Smooth muscle cell (in vitro differentiated cells): ENCODE data around the gene CCDC88B. TPM values are rescaled to one million over a fixed set of nuclear protein-coding genes. Genes with fewer than 3 reads are reported as not detected.

ENCODE experiments used
- DNase-seq: peaks from one replicate; lab custom pipeline; 2025; ENCODE audit not compliant: unreplicated experiment; lab: John Stamatoyannopoulos, UW
- H2AFZ ChIP-seq: fragments of 200-600 bp; sonication (generic); 2 replicates; pipeline ENCODE4 v1.6.0; 2016; ENCODE audit warnings: antibody characterized with exemption, low read depth, mild to moderate bottlenecking
- H3F3A ChIP-seq: fragments of 200-600 bp; sonication (generic); 2 replicates; pipeline ENCODE4 v1.6.0; 2017; ENCODE audit warnings: antibody characterized with exemption, low read depth
- H3K27ac ChIP-seq: fragments of 200-600 bp; sonication (generic); 2 replicates; pipeline ENCODE4 v1.5.1; 2016; ENCODE audit warnings: low read depth, mild to moderate bottlenecking
- H3K27me3 ChIP-seq: fragments of 200-600 bp; sonication (generic); 2 replicates; pipeline ENCODE4 v1.6.1; 2016; ENCODE audit warnings: low read depth, mild to moderate bottlenecking
- H3K36me3 ChIP-seq: fragments of 200-600 bp; sonication (generic); 2 replicates; pipeline ENCODE4 v1.5.1; 2016; ENCODE audit warnings: low read depth
- H3K4me1 ChIP-seq: fragments of 200-600 bp; sonication (generic); 2 replicates; pipeline ENCODE4 v1.5.1; 2016; ENCODE audit warnings: low read depth
- H3K4me2 ChIP-seq: fragments of 200-600 bp; sonication (generic); 2 replicates; pipeline ENCODE4 v1.6.0; 2016; ENCODE audit warnings: mild to moderate bottlenecking
- H3K4me3 ChIP-seq: fragments of 200-600 bp; sonication (generic); 2 replicates; pipeline ENCODE4 v1.5.1; 2016; ENCODE audit warnings: mild to moderate bottlenecking
- H3K79me2 ChIP-seq: fragments of 200-600 bp; sonication (generic); 2 replicates; pipeline ENCODE4 v1.6.0; 2016; ENCODE audit warnings: low read depth, mild to moderate bottlenecking
- H3K9ac ChIP-seq: fragments of 200-600 bp; sonication (generic); 2 replicates; pipeline ENCODE4 v1.6.0; 2016; ENCODE audit warnings: low read depth
- H3K9me3 ChIP-seq: fragments of 200-600 bp; sonication (generic); replicated peaks from 2 replicates; pipeline ENCODE4 v1.5.1; 2016; ENCODE audit warnings: low read depth
- H4K20me1 ChIP-seq: fragments of 200-600 bp; sonication (generic); 2 replicates; pipeline ENCODE4 v1.6.0; 2016; ENCODE audit warnings: low read depth
- WGBS: methylation state at CpG from one replicate; pipeline ENCODE4 v1.1.7; 2016; ENCODE audit warnings: low lambda C conversion rate; 5-methylcytosine and 5-hydroxymethylcytosine counted together
- polyA plus RNA-seq: library from polyadenylated mRNA; unstranded; fragments of >200 nt; fragmentation: Nextera tagmentation; extraction: Ambion mirVana; gene quantifications from 2 replicates; pipeline ENCODE4 v1.2.1, GENCODE V29; 2016
- total RNA-seq: library from RNA; depleted of rRNA; stranded (reverse); fragments of >200 nt; gene quantifications from 2 replicates; pipeline ENCODE4 v1.2.3, GENCODE V29; 2014
- TF ChIP-seq, protein P1 (sequence below): fragments of 200-600 bp; sonication (generic); IDR thresholded peaks from 2 replicates; pipeline ENCODE4 v1.5.1; 2017; ENCODE audit warnings: borderline replicate concordance, mild to moderate bottlenecking, antibody characterized with exemption; ENCODE audit not compliant: insufficient read depth, poor library complexity, severe bottlenecking

Gene CCDC88B
- total and polyA plus RNA-seq, 2 experiments from 2014 or later, result 0.22 to 2.2 TPM

DNA sequence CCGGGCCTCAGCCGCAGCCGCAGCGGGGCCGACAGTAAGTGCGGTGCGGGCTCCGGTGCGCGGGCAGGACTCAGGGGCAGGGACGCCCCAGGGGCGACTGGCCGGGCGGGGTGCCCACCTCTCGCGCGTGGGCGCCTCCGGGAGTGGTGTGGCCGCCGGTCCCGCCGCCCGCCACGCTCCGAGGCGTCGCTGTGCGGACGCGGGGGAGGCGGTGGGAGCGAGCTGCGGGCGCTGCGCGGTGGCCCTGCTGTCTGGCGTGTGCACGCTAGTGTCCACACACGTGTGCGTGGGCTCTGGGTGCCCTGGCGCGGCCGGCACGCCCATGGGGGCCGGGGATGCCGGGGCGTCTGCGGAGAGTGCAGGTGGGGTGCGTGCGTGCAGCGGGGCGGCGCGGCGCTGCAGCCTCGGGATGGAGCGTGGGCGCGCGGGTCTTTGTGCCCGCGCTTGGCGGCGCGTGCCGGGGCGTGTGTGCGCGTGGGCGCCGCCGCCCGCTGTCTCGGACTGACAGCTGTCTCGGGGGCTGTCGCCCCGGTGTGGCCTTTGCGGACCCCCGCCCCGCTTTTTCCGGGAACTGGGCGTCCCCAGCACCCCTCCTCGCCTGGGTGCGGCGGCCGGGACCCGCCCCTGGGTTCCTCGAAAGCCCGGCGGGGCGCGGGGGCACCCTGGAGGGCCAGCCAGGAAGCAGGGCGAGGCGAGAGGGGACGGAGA lies 48.1 kb upstream of the CCDC88B start:
- Histone ChIP-seq H2AFZ (no peak overlapping the region), H4K20me1 (peaks cover 20% of the 10 kb centered on the region), H3K27me3 (peaks cover 72% of the 10 kb centered on the region), H3F3A (no peaks in the 10 kb centered on the region), H3K4me1 (peaks cover 5% of the 10 kb centered on the region), H3K4me2 (peak overlapping the region; percentile 88), H3K9ac (no peak overlapping the region), H3K9me3 (no peaks in the 10 kb centered on the region), H3K27ac (no peak overlapping the region), H3K36me3 (no peaks in the 10 kb centered on the region), H3K4me3 (peak overlapping the region; percentile 44), H3K79me2 (no peaks in the 10 kb centered on the region)
- TF ChIP-seq, protein P1, sequence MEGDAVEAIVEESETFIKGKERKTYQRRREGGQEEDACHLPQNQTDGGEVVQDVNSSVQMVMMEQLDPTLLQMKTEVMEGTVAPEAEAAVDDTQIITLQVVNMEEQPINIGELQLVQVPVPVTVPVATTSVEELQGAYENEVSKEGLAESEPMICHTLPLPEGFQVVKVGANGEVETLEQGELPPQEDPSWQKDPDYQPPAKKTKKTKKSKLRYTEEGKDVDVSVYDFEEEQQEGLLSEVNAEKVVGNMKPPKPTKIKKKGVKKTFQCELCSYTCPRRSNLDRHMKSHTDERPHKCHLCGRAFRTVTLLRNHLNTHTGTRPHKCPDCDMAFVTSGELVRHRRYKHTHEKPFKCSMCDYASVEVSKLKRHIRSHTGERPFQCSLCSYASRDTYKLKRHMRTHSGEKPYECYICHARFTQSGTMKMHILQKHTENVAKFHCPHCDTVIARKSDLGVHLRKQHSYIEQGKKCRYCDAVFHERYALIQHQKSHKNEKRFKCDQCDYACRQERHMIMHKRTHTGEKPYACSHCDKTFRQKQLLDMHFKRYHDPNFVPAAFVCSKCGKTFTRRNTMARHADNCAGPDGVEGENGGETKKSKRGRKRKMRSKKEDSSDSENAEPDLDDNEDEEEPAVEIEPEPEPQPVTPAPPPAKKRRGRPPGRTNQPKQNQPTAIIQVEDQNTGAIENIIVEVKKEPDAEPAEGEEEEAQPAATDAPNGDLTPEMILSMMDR, result no peak
- 4% methylated on average over 18 of the region's 96 CpGs for WGBS
- no peak for DNase-seq

DNA sequence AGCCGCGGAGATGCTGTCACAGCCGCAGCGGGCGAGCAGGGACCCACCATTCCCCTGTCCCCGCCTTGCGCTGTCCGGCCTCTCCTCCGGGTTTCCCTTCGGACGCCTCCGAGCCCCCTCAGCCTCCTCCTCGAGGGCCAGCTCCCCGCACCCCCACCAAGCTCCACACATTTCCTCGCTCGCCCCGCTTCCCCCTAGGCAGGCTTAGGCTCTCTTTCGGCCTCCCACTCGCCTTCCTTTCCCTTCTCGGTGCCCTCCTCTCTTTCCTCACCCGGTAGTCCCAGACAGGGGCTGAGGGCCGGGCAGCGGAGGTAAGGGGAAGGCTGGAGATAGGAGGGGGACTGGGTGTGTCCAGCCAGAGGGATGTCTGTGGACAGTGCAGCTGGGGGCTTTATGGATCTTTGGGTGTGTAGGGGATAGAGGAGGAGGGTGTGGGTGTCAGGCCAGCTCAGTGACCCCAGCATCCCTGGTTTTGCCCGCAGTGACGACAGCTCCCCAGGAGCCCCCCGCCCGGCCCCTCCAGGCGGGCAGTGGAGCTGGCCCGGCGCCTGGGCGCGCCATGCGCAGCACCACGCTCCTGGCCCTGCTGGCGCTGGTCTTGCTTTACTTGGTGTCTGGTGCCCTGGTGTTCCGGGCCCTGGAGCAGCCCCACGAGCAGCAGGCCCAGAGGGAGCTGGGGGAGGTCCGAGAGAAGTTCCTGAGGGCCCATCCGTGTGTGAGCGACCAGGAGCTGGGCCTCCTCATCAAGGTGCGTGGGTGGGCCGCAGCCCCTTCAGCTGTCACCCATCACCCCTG lies 47.3 kb upstream of the CCDC88B start:
- Histone ChIP-seq H3K27ac (no peak overlapping the region), H3F3A (no peaks in the 10 kb centered on the region), H3K36me3 (no peaks in the 10 kb centered on the region), H3K27me3 (peaks cover 79% of the 10 kb centered on the region), H2AFZ (no peak overlapping the region), H3K4me1 (peaks cover 5% of the 10 kb centered on the region), H3K9ac (no peak overlapping the region), H3K9me3 (no peaks in the 10 kb centered on the region), H3K4me2 (peak overlapping the region; percentile 88), H4K20me1 (peaks cover 20% of the 10 kb centered on the region), H3K4me3 (peak overlapping the region; percentile 44), H3K79me2 (no peaks in the 10 kb centered on the region)
- no peak for DNase-seq
- TF ChIP-seq, protein P1, result no peak
- WGBS, result 42% methylated on average over 21 of the region's 42 CpGs

DNA sequence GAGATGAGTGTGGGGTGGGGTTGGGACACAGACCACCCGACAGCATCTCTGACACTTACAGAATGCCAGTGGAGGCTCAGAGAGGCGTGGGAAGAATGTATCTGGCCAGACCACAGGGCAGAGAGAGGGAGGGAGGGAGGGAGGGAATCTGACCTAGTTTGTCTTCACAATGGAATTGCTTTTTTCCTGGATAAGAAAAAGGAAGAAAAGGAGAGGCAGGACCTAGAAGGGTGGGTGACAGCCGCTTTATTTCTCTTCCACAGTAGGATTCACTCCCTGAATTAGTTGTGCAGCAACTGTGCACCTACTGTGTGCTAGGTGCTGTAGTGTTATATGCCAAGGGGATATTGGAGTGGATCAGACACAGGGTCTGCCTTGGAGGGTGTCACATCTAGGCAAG lies 45.2 kb upstream of the CCDC88B start:
- no peaks in the 10 kb centered on the region for H3K9me3 ChIP-seq
- H2AFZ ChIP-seq, result no peak overlapping the region
- no peak overlapping the region for H3K4me3 ChIP-seq
- no peaks in the 10 kb centered on the region for H3K79me2 ChIP-seq
- H3K9ac ChIP-seq, result no peak overlapping the region
- peaks cover 20% of the 10 kb centered on the region for H4K20me1 ChIP-seq
- no peaks in the 10 kb centered on the region for H3K36me3 ChIP-seq
- TF ChIP-seq, protein P1, result no peak
- no peak overlapping the region for H3K4me2 ChIP-seq
- no peaks in the 10 kb centered on the region for H3F3A ChIP-seq
- WGBS, result 41% methylated on average over 2 of the region's 3 CpGs
- peaks cover 11% of the 10 kb centered on the region for H3K4me1 ChIP-seq
- no peak for DNase-seq
- peaks cover 98% of the 10 kb centered on the region for H3K27me3 ChIP-seq
- H3K27ac ChIP-seq, result no peak overlapping the region
